ENCODE results near the gene ATP8A2.
"Not testable (repeated sequence)": the region's sequence is repeated elsewhere in the genome, so short reads cannot be mapped to it uniquely, and the experiment has no call there.

ATP8A2 gene

DNA sequence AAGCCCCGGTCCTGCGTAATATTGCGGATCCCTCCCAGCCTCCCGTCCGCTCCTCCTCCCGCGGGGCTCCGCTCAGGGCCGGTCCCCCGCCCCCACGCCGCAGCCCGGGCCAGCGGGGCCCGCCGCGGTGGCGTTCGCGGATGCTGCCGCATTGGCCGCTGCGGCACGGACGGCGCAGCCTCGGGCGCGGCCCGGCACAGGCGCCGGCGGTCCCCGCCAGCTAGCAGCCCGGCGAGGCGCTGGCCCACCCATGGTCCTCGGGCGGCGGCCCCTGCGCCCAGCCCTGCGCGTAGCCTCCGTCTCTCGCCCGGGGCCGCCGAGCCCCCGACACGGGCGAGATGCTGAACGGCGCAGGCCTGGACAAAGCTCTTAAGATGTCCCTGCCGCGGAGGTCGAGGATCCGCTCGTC lies at the start of gene ATP8A2:
Gene ATP8A2 (plus strand): TSS at position 100 of the 409 bp plus-strand sequence. CDS start 239 bp downstream, at position 339.
- no peak for DNase-seq (ENCODE audit: low read depth in 2 of 2)

DNA sequence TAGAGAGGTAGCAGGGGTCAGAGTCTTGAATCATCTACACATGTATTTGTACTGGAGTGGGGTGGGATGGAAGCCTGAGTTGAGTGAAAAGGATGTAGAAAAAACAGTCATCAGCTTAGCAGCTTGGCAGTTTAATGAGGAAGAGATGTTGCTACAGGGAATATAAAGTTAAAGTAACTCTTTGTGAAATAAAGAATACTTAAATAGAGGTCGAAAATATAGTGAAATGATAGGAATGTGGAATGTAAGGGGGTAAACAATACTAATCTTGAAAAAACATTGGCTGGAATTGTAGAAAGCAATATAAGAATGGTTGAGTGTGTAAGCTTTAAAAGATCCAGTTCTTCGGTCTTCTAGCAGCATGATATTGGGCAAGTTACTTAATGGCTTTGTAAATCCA lies 47.7 kb upstream of the ATP8A2 start:
- DNase-seq (ENCODE audit: low read depth in 2 of 2): no peak

DNA sequence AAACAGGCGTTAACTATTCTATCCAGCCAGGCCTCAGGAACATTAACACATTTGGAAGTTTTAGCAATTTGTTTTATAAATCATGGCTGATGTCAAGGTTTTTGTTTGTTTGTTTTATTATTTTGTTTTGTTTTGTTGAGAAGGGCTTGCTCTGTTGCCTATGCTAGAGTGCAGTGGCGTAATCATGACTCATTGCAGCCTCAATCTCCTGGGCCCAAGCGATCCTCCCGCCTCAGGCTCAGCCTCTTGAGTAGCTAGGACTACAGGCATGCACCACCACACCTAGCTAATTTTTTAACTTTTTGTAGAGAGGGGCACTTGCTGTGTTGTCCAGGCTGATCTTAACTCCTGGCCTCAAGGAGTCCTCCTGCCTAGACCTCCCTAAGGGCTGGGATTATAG lies 42.1 kb upstream of the ATP8A2 start:
- DNase-seq (ENCODE audit: low read depth in 2 of 2): no peak

GRCh38 chr13:25330541-25330940 lies 41.2 kb upstream of the ATP8A2 start:
- no peak for DNase-seq (ENCODE audit: low read depth in 2 of 2)

DNA sequence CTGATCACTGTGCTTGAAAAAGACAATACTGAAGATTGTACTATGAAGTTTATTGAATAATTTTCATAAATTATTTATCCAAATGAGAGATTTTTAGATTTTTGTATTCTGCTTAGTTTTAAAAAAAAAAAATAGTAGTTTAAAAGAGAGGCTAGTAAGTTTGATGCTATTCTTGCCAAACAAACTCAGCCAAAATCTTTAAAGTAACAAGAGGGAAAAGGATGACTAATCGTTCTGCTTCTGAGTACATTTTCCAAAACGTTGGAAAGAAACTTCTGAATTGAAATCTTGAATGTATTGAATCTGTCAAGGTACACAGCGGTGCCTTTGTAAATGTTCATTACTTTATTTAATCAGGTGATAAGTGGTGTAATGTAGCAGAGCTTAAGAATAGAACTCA lies 35.9 kb upstream of the ATP8A2 start:
- no peak for DNase-seq (ENCODE audit: low read depth in 2 of 2)

DNA sequence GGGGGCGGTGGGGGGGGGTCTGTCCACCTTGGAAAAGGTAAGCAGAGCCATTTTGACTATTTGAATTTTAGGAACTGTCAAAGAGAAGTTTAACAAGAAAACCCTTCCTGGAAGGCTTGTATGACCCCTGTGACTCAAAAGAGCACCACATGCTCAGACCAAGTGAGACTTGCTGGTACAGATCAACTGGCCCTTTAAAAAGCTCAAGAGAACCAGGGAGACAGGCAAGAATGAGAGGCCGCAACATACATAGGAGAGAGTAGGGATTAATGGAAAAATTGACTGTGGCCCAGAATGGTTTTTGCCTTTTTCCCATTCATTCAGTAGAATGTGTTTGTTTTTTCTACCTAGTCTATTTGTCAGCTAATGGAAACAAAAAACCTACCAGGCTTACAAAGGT lies 26.2 kb upstream of the ATP8A2 start:
- DNase-seq (ENCODE audit: low read depth in 2 of 2): no peak

- DNase-seq (ENCODE audit: low read depth in 2 of 2): no peak
Observed at GRCh38 chr13:25347151-25347550, 24.6 kb upstream of the ATP8A2 start.

DNA sequence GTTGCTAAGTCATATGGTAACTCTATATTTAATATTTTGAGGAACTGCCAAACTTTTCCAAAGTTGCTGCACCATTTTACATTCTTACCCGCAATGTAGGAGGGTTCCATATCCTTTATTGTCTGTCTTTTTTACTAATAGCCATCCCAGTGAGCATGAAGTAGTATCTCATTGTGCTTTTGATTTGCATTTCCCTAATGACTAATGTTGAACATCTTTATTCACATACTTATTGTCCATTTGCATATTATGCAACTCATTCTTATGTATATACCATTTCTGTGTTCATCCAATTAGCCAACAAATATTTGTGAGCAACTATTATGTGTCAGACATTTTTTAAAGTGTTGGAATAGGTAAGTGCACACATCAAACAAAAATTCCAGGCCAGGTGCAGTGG lies 20.4 kb upstream of the ATP8A2 start:
- no peak for DNase-seq (ENCODE audit: low read depth in 2 of 2)

GRCh38 chr13:25352230-25352629 lies 19.5 kb upstream of the ATP8A2 start:
- no peak for DNase-seq (ENCODE audit: low read depth in 2 of 2)

DNA sequence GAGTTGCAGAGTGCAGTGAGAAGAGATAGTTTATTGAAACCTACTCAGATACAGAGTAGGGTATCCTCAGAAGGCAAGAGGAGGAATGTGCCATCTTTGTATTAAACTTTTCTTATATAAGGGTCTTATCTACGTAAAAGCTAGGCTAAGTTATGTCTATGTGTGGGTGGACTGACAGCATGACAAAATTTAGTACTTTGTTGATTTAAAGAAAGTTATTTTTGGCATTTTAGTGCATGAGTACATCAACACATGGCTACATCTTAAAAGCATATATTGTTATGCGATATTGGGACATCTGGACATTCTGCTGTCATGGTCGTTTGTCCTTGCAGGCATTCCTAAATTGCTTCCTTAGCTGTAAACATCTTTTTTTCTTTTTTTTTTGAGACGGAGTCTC lies 19.0 kb upstream of the ATP8A2 start:
- DNase-seq (ENCODE audit: low read depth in 2 of 2): no peak

DNA sequence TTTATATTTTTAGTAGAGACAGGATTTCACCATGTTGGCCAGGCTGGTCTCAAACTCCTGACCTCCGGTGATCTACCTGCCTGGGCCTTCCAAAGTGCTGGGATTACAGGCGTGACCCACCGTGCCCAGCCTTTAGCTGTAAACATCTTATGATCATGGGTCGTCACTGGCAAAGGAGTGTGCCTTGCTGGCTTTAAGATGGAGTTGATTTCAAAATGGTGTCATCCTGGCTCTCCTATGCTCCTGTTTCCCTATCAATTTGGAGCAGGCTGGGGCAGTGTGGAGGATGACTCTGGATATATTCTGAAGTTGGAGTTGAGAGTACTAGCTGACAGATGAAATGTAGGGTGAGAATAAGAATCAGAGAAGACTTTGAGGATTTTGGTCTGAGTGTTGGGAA lies 18.4 kb upstream of the ATP8A2 start:
- DNase-seq (ENCODE audit: low read depth in 2 of 2): no peak

DNA sequence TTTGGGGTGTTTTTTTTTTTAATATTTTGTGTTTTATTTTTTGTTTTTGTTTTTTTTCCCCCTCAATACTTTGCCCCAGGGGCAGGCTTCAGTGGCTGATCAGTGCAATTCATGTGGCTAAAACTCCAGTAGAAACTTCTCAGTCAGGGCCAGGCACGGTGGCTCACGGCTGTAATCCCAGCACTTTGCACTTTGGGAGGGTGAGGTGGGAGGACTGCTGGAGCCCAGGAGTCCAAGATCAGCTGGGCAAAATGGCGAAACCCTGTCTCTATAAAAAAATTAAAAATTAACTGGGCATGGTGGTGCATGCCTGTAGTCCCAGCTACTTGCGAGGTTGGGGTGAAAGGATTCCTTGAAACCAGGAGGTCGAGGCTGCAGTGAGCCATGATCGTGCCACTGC lies 17.4 kb upstream of the ATP8A2 start:
- no peak for DNase-seq (ENCODE audit: low read depth in 2 of 2)

DNA sequence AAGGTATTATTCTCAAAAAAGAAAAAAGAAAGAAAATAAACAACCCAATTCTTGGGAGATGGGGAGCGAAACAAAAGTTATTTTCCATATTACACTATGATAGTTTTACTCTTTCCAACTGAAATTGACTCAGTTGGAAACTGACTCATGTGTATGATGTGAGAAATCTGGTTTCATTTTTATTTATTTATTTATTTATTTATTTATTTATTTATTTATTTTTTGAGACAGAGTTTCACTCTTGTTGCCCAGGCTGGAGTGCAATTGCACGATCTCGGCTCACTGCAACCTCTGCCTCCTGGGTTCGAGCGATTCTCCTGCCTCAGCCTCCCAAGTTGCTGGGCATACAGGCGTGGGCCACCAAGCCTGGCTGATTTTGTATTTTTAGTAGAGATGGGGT lies 11.3 kb upstream of the ATP8A2 start:
- DNase-seq (ENCODE audit: low read depth in 2 of 2): not testable (repeated sequence)

- DNase-seq (ENCODE audit: low read depth in 2 of 2): no peak
Observed at GRCh38 chr13:25365720-25366235, 6.0 kb upstream of the ATP8A2 start.

- no peak for DNase-seq (ENCODE audit: low read depth in 2 of 2)
Observed at GRCh38 chr13:25371158-25371874, 458 bp upstream of the ATP8A2 start.

- DNase-seq (ENCODE audit: low read depth in 2 of 2): no peak
Observed at GRCh38 chr13:25372284-25373081, 709 bp downstream of the ATP8A2 start.

- DNase-seq (ENCODE audit: low read depth in 2 of 2): no peak
Observed at GRCh38 chr13:25375727-25376358, 4.1 kb downstream of the ATP8A2 start.

- no peak for DNase-seq (ENCODE audit: low read depth in 2 of 2)
Observed at GRCh38 chr13:25377244-25377962, 5.6 kb downstream of the ATP8A2 start.

- DNase-seq (ENCODE audit: low read depth in 2 of 2): no peak
Observed at GRCh38 chr13:25378528-25378927, 6.8 kb downstream of the ATP8A2 start.

DNA sequence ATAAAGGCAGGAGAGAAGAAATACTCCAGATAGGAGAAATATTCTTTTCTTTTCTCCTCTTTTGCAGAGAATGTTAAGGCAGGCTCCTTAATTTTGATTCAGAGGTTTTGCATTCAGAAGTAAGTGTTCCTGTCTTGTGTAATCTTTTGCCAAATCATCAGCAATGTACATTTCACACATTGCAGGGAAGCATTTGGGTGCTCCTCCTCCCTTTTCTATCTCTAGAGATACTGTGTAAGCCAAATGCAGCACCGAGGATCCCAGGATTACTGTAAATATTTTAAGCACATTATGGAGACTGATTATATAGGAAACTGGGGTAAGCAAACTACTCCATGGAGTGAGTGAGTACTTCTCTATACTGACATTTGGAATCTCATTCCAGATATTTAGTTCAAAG lies 7.2 kb downstream of the ATP8A2 start:
- DNase-seq (ENCODE audit: low read depth in 2 of 2): no peak

DNA sequence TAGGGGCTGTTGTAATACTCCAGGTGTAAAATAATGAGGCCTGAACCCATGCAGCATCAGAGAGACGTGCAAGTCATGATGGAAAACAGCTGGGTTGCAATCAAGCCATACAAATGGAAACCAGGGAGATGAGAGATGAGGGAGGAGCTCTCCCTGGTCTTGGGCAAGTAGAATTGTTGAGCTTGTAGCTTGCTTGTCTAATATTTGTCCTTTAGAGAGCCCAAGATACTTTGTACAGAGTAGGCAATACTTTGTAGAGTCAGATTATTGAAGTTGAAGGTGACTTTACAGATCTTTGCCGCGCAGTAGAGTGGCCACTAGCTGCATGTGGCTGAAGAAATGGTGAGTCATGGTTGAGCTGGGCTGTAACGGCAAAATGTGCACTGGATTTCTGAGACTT lies 8.3 kb downstream of the ATP8A2 start:
- no peak for DNase-seq (ENCODE audit: low read depth in 2 of 2)

DNA sequence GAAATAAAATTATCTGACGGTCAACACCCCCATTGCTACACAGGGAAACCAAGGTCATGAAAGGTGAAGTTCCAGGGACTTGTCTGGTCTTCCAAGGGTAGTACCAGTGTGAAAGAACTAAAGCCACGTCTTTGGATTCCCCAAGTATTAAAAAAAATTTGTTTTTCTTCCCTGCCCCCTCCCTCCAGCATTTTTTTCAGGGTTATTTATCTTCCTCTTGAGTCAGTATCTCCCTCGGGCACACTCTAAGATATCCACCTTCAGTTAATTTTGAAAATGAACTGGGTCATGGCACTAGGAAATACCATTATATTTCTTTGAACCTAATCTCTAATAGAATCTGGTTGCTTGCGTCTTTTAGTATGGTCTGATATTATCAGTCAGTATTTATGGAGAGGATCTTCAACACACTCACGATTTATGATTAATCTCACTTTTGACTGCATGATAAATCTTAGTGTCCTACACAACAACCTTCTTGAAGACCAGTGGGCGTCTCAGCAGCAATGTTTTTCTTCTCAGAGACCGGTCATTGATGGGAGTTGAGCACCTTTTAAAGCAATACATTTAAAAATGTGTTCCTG lies 9.1 kb downstream of the ATP8A2 start:
- no peak for DNase-seq (ENCODE audit: low read depth in 2 of 2)
